Measurements from ENCODE around the gene MRPS18A.

GRCh38 chr6:43705996-43706395 lies 18.4 kb upstream of the MRPS18A start:
- TF ChIP-seq CTCF (IDR thresholded peaks at IDR 0.05) (no peak), EZH2 (IDR thresholded peaks at IDR 0.05; ENCODE audit: borderline replicate concordance, insufficient read depth, low read depth, low read length, poor library complexity, severe bottlenecking) (no peak)

Data from B cell (primary cell).